Measurements from ENCODE around the gene SETD1B. TPM values are rescaled to one million over a fixed set of nuclear protein-coding genes. Genes with fewer than 3 reads are reported as not detected.
A peak's percentile ranks its signal among the peaks of the same experiment; 100 is the strongest.

The SETD1B gene
- total and polyA plus RNA-seq, 2 donors (not counting 1 experiment from before 2014, with no cell fraction given): 7.9 to 61.4 TPM

DNA sequence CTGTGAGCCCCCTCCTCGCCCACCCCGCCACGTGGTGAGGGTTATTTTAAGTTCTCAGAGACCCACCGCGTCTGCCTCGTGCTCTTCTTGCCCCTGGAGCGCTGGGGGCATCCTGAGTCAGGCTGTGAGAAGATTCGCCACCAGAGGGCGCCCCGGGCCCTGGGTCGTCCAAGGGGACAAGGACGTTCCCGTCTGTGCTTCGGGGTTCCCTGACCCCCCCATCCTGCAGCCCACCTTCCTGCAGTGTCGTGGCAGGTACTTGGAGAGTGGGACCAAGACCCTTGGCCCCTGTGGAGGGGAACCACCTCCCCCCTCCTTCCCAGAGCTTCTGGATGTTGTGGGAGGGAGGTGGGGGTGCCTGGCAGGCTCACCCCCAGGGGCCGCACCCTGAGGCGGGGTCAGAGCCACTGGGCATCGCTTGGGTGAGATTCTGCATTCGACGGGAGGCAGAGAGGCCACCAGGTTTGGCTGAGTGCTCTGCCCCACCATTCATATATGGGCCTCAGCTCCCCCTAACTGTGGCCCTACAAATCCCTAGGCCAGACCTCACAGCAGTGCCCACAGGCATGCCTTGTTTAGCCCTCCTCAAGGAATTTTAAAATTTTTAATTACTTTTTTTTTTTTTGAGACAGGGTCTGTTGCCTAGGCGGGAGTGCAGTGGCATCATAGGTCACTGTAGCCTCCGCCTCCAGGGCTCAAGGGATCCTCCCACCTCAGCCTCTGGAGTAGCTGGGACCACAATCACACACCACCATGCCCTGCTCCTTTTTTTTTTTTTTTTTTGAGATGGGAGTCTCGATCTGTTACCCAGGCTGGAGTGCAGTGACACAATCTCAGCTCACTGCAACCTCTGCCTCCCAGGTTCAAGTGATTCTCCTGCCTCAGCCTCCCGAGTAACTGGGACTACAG lies 27.4 kb upstream of the SETD1B start:
- POLR2A ChIA-PET: interaction anchor here (0.6 to 3.4 kb wide), 5 partner anchors 11 to 780 kb away, joined by 3 to 37 read pairs (median 3); partner anchors contain the start of gene RHOF
- peaks cover 13% of the 10 kb centered on the region for H4K20me1 ChIP-seq (ENCODE audit: control insufficient read depth, insufficient read depth, low read length, poor library complexity, severe bottlenecking)
- peak overlapping the region; percentile 66 for H3K4me2 ChIP-seq (replicated peaks; ENCODE audit: low read depth, low read length, poor library complexity, severe bottlenecking)
- DNase-seq: peak; percentile 90
- H3K9ac ChIP-seq (ENCODE audit: low read length): no peak overlapping the region
- CTCF ChIA-PET: interaction anchor here (0.7 to 33.5 kb wide), 7 partner anchors 26 to 117 kb away, joined by 3 to 1947 read pairs (median 4); partner anchors contain the start of genes PSMD9, RHOF, SETD1B and TMEM120B
- H3K27ac ChIP-seq (ENCODE audit: low read length in 2 of 2): no peak overlapping the region
- H3K4me1 ChIP-seq (ENCODE audit: control insufficient read depth in 2 of 2, insufficient read depth in 2 of 2, low read length in 2 of 2): peaks cover 22 to 37% of the 10 kb centered on the region in 2 donors
- Mint-ChIP-seq H3K27ac (peak overlapping the region; percentile 77), H3K27me3 (no peaks in the 10 kb centered on the region), H3K4me1 (peaks cover 24% of the 10 kb centered on the region), H3K4me3 (no peak overlapping the region), H3K9me3 (ENCODE audit: insufficient read depth) (no peaks in the 10 kb centered on the region)
- H3K4me3 ChIP-seq (ENCODE audit: control extremely low read depth in 1 of 5, extremely low read depth in 1 of 5, insufficient read depth in 1 of 5, low read depth in 2 of 5, low read length in 4 of 5): no peak overlapping the region
- H3K27me3 ChIP-seq (replicated peaks in 1 of 4; ENCODE audit: control extremely low read depth in 1 of 4, control insufficient read depth in 3 of 4, insufficient read depth in 4 of 4, low read length in 3 of 4): no peaks in the 10 kb centered on the region
- H3K79me2 ChIP-seq (ENCODE audit: control insufficient read depth, insufficient read depth, low read length): peaks cover 64% of the 10 kb centered on the region
- whole genome bisulfite sequencing (ENCODE audit: insufficient coverage): 14% methylated on average over 15 of the region's 24 CpGs
- no peak for TF ChIP-seq EZH2 (IDR thresholded peaks at IDR 0.05; ENCODE audit: borderline replicate concordance, insufficient read depth, low read depth, low read length, poor library complexity, severe bottlenecking)
- TF ChIP-seq, protein P1, sequence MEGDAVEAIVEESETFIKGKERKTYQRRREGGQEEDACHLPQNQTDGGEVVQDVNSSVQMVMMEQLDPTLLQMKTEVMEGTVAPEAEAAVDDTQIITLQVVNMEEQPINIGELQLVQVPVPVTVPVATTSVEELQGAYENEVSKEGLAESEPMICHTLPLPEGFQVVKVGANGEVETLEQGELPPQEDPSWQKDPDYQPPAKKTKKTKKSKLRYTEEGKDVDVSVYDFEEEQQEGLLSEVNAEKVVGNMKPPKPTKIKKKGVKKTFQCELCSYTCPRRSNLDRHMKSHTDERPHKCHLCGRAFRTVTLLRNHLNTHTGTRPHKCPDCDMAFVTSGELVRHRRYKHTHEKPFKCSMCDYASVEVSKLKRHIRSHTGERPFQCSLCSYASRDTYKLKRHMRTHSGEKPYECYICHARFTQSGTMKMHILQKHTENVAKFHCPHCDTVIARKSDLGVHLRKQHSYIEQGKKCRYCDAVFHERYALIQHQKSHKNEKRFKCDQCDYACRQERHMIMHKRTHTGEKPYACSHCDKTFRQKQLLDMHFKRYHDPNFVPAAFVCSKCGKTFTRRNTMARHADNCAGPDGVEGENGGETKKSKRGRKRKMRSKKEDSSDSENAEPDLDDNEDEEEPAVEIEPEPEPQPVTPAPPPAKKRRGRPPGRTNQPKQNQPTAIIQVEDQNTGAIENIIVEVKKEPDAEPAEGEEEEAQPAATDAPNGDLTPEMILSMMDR (IDR thresholded peaks at IDR 0.05): peak; percentile 88
- intact Hi-C loops (cut with micrococcal nuclease): loop anchor here (1.0 to 5.0 kb wide), 2 partner anchors 18 to 36 kb away; no protein-coding TSS in a partner anchor
- peaks cover 0 to 38% of the 10 kb centered on the region in 2 experiments for H3K36me3 ChIP-seq (replicated peaks in 1 of 2; ENCODE audit: control extremely low read depth in 1 of 2, control insufficient read depth in 1 of 2, extremely low read depth in 1 of 2, insufficient read depth in 2 of 2, low read length in 1 of 2)
- H3K9me3 ChIP-seq (ENCODE audit: control extremely low read depth in 1 of 3, control insufficient read depth in 2 of 3, insufficient read depth in 1 of 3, low read length in 2 of 3): no peaks in the 10 kb centered on the region
- peak; percentile 55 for ATAC-seq (ENCODE audit: low read depth)
- no peak overlapping the region for H2AFZ ChIP-seq (ENCODE audit: insufficient read depth, low read depth, low read length, poor library complexity, severe bottlenecking)
